ENCODE data around the gene FTCDNL1.

- TF ChIP-seq EZH2 (IDR thresholded peaks at IDR 0.05; ENCODE audit: low read depth): no peak
- TF ChIP-seq, protein P1, sequence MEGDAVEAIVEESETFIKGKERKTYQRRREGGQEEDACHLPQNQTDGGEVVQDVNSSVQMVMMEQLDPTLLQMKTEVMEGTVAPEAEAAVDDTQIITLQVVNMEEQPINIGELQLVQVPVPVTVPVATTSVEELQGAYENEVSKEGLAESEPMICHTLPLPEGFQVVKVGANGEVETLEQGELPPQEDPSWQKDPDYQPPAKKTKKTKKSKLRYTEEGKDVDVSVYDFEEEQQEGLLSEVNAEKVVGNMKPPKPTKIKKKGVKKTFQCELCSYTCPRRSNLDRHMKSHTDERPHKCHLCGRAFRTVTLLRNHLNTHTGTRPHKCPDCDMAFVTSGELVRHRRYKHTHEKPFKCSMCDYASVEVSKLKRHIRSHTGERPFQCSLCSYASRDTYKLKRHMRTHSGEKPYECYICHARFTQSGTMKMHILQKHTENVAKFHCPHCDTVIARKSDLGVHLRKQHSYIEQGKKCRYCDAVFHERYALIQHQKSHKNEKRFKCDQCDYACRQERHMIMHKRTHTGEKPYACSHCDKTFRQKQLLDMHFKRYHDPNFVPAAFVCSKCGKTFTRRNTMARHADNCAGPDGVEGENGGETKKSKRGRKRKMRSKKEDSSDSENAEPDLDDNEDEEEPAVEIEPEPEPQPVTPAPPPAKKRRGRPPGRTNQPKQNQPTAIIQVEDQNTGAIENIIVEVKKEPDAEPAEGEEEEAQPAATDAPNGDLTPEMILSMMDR (conservative IDR thresholded peaks at IDR 0.05): no peak
Observed at GRCh38 chr2:199875400-199875799, 24.4 kb upstream of the FTCDNL1 start.

Measured in PC-9 (cell line).